B cell (primary cell): ENCODE data around the gene FOXO1. TPM values are rescaled to one million over a fixed set of nuclear protein-coding genes. Genes with fewer than 3 reads are reported as not detected.
A peak's percentile ranks its signal among the peaks of the same experiment; 100 is the strongest.

Source experiments
- ATAC-seq: fragments of 200-7000 bp; cut with Tn5 transposase; one replicate; pipeline ENCODE4 v1.10.0; 2021; ENCODE audit warnings: low read depth, mild to moderate bottlenecking, moderate number of reproducible peaks, moderate library complexity
- CTCF ChIA-PET: fragments of 350-600 bp; sonication (Branson Sonifier 250); formaldehyde crosslinking; loops from one replicate; lab custom pipeline; 2021; ENCODE audit warnings: antibody characterized with exemption, inconsistent platforms; lab: Charles Lee
- POLR2A ChIA-PET: fragments of 350-600 bp; sonication (Branson Sonifier 250); formaldehyde crosslinking; loops from one replicate; lab custom pipeline; 2021; ENCODE audit warnings: antibody characterized with exemption; lab: Charles Lee
- DNase-seq: peaks from one replicate; pipeline ENCODE4 v3.0.0; 2013
- H2AFZ ChIP-seq: 2 replicates; pipeline ENCODE4 v1.6.1; 2012; ENCODE audit warnings: mild to moderate bottlenecking, low read depth, low read length; ENCODE audit not compliant: insufficient read depth, poor library complexity, severe bottlenecking
- H3K27ac ChIP-seq, 2 donors: 1 replicate in 1 of 2; 2 replicates in 1 of 2; pipeline ENCODE4 v1.5.1; 2012 to 2013; ENCODE audit warnings: low read length in 2 of 2, mild to moderate bottlenecking in 2 of 2, moderate library complexity in 1 of 2
- H3K27me3 ChIP-seq, 4 experiments: fragments of 200-600 bp in 1 of 4; sonication (generic) in 1 of 4; replicated peaks in 1 of 4; 1 replicate in 2 of 4; 2 replicates in 2 of 4; pipeline versions ENCODE4 v1.6.1 to v1.7.0; 2013 to 2016; ENCODE audit warnings: low read length in 3 of 4, mild to moderate bottlenecking in 2 of 4, mixed read lengths in 1 of 4, moderate library complexity in 1 of 4; ENCODE audit not compliant: insufficient read depth in 4 of 4, control insufficient read depth in 3 of 4; ENCODE audit errors: control extremely low read depth in 1 of 4
- H3K36me3 ChIP-seq, 2 experiments: replicated peaks in 1 of 2; 1 replicate in 1 of 2; 2 replicates in 1 of 2; pipeline versions ENCODE4 v1.6.1 to v1.7.1; 2013; ENCODE audit warnings: low read length in 1 of 2; ENCODE audit not compliant: insufficient read depth in 2 of 2, control insufficient read depth in 1 of 2; ENCODE audit errors: control extremely low read depth in 1 of 2, extremely low read depth in 1 of 2
- H3K4me1 ChIP-seq, 2 donors: fragments of 200-600 bp in 1 of 2; sonication (generic) in 1 of 2; 1 replicate in 1 of 2; 2 replicates in 1 of 2; pipeline versions ENCODE4 v1.5.1 to v1.6.1; 2013 to 2017; ENCODE audit warnings: low read length in 2 of 2; ENCODE audit not compliant: control insufficient read depth in 2 of 2, insufficient read depth in 2 of 2
- H3K4me2 ChIP-seq: replicated peaks from 2 replicates; pipeline ENCODE3; 2012; ENCODE audit warnings: mild to moderate bottlenecking, low read depth, low read length; ENCODE audit not compliant: poor library complexity, severe bottlenecking
- H3K4me3 ChIP-seq, 5 experiments: fragments of 200-600 bp in 1 of 5; sonication (generic) in 1 of 5; 1 replicate in 3 of 5; 2 replicates in 2 of 5; pipeline versions ENCODE4 v1.5.1 to v1.7.0; 2011 to 2016; ENCODE audit warnings: low read length in 4 of 5, mild to moderate bottlenecking in 4 of 5, low read depth in 2 of 5, control low read depth in 1 of 5, moderate library complexity in 1 of 5; ENCODE audit not compliant: insufficient read depth in 1 of 5; ENCODE audit errors: control extremely low read depth in 1 of 5, extremely low read depth in 1 of 5
- H3K79me2 ChIP-seq: fragments of 200-600 bp; sonication (generic); one replicate; pipeline ENCODE4 v1.6.0; 2016; ENCODE audit warnings: low read length; ENCODE audit not compliant: control insufficient read depth, insufficient read depth
- H3K9ac ChIP-seq: fragments of 200-600 bp; sonication (generic); 2 replicates; pipeline ENCODE4 v1.6.1; 2017; ENCODE audit warnings: mild to moderate bottlenecking, low read length, moderate library complexity
- H3K9me3 ChIP-seq, 3 donors: one replicate each; pipeline versions ENCODE4 v1.6.1 to v1.7.1; 2013; ENCODE audit warnings: low read length in 2 of 3; ENCODE audit not compliant: control insufficient read depth in 2 of 3, insufficient read depth in 1 of 3; ENCODE audit errors: control extremely low read depth in 1 of 3
- H4K20me1 ChIP-seq: 2 replicates; pipeline ENCODE4 v1.6.0; 2012; ENCODE audit warnings: mild to moderate bottlenecking, low read length; ENCODE audit not compliant: insufficient read depth, control insufficient read depth, poor library complexity, severe bottlenecking
- H3K27ac Mint-ChIP-seq: one replicate; pipeline ENCODE4 v1.8.0; 2021; ENCODE audit warnings: mixed read lengths
- H3K27me3 Mint-ChIP-seq: one replicate; pipeline ENCODE4 v1.8.0; 2021; ENCODE audit warnings: mixed read lengths
- H3K4me1 Mint-ChIP-seq: one replicate; pipeline ENCODE4 v1.8.0; 2021; ENCODE audit warnings: mixed read lengths
- H3K4me3 Mint-ChIP-seq: one replicate; pipeline ENCODE4 v1.8.0; 2021; ENCODE audit warnings: mixed read lengths
- H3K9me3 Mint-ChIP-seq: one replicate; pipeline ENCODE4 v1.8.0; 2022; ENCODE audit warnings: mixed read lengths; ENCODE audit not compliant: insufficient read depth
- EZH2 ChIP-seq: IDR thresholded peaks from 2 replicates; pipeline ENCODE4 v1.6.1; 2012; ENCODE audit warnings: borderline replicate concordance, low read depth, mild to moderate bottlenecking, moderate library complexity, low read length; ENCODE audit not compliant: insufficient read depth, poor library complexity, severe bottlenecking
- WGBS: methylation state at CpG from one replicate; pipeline ENCODE4 v1.1.5; 2013; ENCODE audit warnings: missing lambda C conversion rate; ENCODE audit not compliant: insufficient coverage; 5-methylcytosine and 5-hydroxymethylcytosine counted together
- intact Hi-C: fragments of 100-400 bp; cut with micrococcal nuclease; formaldehyde crosslinking; loops from one replicate; pipeline ENCODE4 v1.10.0; 2022
- polyA plus RNA-seq: library from polyadenylated mRNA; depleted of rRNA; stranded (reverse); fragments of >200 nt; gene quantifications from 2 replicates; pipeline ENCODE4 v1.2.3, GENCODE V29; 2012
- total RNA-seq, 2 donors: library from RNA; stranded (reverse); fragments of 120-200 nt in 1 of 2; gene quantifications; 1 replicate in 1 of 2; 2 replicates in 1 of 2; pipeline versions ENCODE4 v1.2.3 to v1.2.4, GENCODE V29; 2013 to 2022
- TF ChIP-seq, protein P1 (sequence below): fragments of 200-600 bp; IDR thresholded peaks from one replicate; pipeline ENCODE4 v1.8.0; 2022; ENCODE audit warnings: antibody characterized with exemption, mild to moderate bottlenecking

The FOXO1 gene
- total and polyA plus RNA-seq, 2 donors (not counting 1 experiment from before 2014, with no cell fraction given), result 22.8 to 77.9 TPM

DNA sequence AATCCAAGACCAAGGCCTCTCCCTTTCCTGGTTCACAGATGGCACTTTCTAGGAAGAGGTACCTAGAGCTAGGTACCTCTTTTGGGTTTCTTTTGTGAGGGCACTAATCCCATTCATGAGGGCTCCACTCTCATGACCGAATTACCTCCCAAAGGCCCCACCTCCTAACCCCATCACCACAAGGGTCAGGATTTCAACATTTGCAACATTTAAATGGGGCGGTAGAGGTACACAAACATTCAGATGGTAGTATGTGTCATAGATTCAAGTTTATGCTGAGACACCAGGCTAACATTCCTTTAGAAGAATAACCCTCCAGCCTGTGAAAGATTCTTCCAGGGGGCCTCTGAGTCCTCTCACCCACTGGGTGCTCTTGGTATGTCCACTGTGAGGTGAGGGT lies 116.3 kb downstream of the FOXO1 start:
- Mint-ChIP-seq H3K27me3 (no peaks in the 10 kb centered on the region), H3K4me1 (peaks cover 55% of the 10 kb centered on the region), H3K9me3 (no peaks in the 10 kb centered on the region), H3K27ac (no peak overlapping the region), H3K4me3 (no peak overlapping the region)
- H3K36me3 ChIP-seq, result peaks cover 2 to 10% of the 10 kb centered on the region in 2 experiments
- peaks cover 5 to 6% of the 10 kb centered on the region in 2 donors for H3K4me1 ChIP-seq
- ATAC-seq (no peak), DNase-seq (no peak)
- H3K79me2 ChIP-seq, result peaks cover 20% of the 10 kb centered on the region
- no peak overlapping the region for H2AFZ ChIP-seq
- H3K27ac ChIP-seq, result no peak overlapping the region
- H3K27me3 ChIP-seq, result no peaks in the 10 kb centered on the region
- H3K4me3 ChIP-seq, result no peak overlapping the region
- TF ChIP-seq, protein P1, sequence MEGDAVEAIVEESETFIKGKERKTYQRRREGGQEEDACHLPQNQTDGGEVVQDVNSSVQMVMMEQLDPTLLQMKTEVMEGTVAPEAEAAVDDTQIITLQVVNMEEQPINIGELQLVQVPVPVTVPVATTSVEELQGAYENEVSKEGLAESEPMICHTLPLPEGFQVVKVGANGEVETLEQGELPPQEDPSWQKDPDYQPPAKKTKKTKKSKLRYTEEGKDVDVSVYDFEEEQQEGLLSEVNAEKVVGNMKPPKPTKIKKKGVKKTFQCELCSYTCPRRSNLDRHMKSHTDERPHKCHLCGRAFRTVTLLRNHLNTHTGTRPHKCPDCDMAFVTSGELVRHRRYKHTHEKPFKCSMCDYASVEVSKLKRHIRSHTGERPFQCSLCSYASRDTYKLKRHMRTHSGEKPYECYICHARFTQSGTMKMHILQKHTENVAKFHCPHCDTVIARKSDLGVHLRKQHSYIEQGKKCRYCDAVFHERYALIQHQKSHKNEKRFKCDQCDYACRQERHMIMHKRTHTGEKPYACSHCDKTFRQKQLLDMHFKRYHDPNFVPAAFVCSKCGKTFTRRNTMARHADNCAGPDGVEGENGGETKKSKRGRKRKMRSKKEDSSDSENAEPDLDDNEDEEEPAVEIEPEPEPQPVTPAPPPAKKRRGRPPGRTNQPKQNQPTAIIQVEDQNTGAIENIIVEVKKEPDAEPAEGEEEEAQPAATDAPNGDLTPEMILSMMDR, result no peak
- TF ChIP-seq EZH2, result no peak
- no peak overlapping the region for H3K9ac ChIP-seq
- ChIA-PET CTCF (interaction anchor here (1.0 kb wide), 1 partner anchor 12 kb away, joined by 3 read pairs; no protein-coding TSS in a partner anchor), POLR2A (no interaction called here)
- peaks cover 6% of the 10 kb centered on the region for H4K20me1 ChIP-seq
- intact Hi-C loops, result no loop called here
- WGBS, result no CpG with 5 or more reads among the region's 2 CpGs
- no peak overlapping the region for H3K4me2 ChIP-seq
- no peaks in the 10 kb centered on the region for H3K9me3 ChIP-seq

DNA sequence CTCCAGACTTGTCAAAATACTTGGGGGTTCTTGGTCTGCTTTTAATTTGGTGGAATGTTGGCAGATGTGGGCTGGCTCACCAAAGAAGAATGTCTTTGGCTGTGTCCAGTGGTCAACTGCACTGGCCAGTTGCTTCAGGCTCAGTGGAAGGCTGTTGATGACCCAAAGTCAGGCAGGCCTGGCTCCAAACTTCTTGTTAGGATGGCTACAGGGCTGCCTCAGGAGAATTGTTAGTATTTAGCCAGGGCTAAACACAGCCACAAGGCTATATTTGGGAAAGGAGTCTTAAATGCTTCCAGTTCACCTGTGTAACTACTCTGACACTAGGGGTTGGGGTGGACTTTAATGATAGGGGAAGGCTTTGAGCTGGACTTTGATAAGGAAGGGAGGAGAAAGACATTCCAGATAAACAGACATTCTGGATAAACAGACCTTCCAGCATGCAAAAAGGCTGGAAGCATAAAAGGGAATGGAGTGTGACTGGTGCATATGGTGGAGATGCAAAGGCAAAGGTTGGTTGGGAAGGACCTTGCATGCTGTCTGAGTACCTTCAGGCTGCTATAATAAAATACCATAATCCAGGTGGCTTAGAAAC lies 116.8 kb downstream of the FOXO1 start:
- H2AFZ ChIP-seq, result no peak overlapping the region
- Mint-ChIP-seq H3K9me3 (no peaks in the 10 kb centered on the region), H3K4me1 (peaks cover 51% of the 10 kb centered on the region), H3K27me3 (no peaks in the 10 kb centered on the region), H3K4me3 (no peak overlapping the region), H3K27ac (peak overlapping the region; percentile 42)
- intact Hi-C loops, result no loop called here
- CTCF ChIA-PET, result interaction anchor here (1.0 kb wide), 1 partner anchor 13 kb away, joined by 3 read pairs; no protein-coding TSS in a partner anchor
- H3K79me2 ChIP-seq, result peaks cover 14% of the 10 kb centered on the region
- POLR2A ChIA-PET, result no interaction called here
- no peaks in the 10 kb centered on the region for H3K27me3 ChIP-seq
- no peak overlapping the region for H3K9ac ChIP-seq
- no peaks in the 10 kb centered on the region for H3K9me3 ChIP-seq
- no peak for TF ChIP-seq EZH2
- TF ChIP-seq, protein P1, result no peak
- peaks cover 5% of the 10 kb centered on the region in 2 donors for H3K4me1 ChIP-seq
- H3K27ac ChIP-seq, result no peak overlapping the region
- H4K20me1 ChIP-seq, result peaks cover under 1% of the 10 kb centered on the region
- H3K4me3 ChIP-seq, result no peak overlapping the region
- H3K36me3 ChIP-seq, result peaks cover 2 to 5% of the 10 kb centered on the region in 2 experiments
- no peak overlapping the region for H3K4me2 ChIP-seq
- DNase-seq, result no peak
- no peak for ATAC-seq
